ENCODE measurements around the gene GPR26.
"Not testable (repeated sequence)": the region's sequence is repeated elsewhere in the genome, so short reads cannot be mapped to it uniquely, and the experiment has no call there.

GPR26 gene

DNA sequence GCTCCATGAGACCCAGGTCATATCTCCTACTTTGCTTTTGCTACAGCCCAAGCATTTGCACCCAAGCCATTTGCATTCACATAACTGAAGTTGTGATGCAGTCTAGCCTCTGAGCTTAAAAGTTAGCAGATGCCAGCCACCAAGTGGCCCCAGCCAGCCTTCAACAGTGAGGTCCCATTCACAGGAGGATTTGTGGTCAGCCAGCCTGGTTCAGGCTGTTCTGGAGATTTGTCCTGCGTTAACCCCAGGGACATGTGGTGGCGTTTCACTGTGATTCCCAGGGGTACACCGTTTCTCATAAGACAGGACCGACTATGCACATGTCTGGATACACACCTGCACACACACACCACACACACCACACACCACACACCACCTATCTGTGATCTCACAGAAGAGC is 51.2 kb downstream of the GPR26 start:
- no peak for DNase-seq

DNA sequence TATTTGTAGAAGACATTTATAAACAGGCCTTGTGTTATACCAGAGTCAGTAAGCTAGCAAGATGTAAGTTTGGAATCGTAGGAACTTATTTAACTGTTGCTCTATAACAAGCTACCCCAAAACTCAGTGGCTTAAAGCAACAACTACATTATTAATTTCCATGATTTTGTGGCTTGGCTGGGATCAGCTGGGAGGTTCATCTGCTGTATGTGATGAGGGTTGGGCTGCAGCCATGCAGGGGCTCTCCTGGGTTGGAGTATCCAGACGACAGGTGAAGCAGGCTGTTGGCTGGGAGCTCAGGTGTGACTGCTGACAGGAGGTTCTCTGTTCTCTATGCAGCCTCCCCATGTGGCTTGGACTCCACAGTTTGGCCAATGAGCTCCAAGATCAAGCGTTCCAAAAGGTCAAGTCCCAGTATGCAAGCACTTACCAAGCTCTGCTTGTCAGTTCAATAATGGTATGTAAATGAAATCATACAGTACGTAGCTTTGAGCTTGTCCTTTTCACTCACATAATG is 52.4 kb downstream of the GPR26 start:
- no peak for DNase-seq

DNA sequence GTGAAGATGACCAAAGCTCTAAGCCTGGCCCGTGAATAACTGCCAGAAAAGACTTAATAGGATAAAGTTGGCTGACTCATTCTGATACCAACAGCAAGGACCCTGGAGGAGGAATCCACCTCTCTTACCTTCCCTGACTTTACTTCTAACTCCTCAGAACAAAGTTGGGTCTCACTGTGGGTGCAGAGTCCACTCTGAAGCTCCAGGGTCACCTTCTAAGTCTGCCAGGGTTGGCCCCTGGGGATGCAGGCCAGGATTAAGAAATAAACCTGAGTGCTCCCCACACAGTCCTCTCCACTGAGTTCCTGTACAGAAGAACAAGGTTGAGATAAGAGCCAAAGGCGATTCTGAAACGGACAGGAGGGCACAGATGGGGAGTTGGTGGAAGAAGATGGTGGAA is 54.4 kb downstream of the GPR26 start:
- no peak for DNase-seq

DNA sequence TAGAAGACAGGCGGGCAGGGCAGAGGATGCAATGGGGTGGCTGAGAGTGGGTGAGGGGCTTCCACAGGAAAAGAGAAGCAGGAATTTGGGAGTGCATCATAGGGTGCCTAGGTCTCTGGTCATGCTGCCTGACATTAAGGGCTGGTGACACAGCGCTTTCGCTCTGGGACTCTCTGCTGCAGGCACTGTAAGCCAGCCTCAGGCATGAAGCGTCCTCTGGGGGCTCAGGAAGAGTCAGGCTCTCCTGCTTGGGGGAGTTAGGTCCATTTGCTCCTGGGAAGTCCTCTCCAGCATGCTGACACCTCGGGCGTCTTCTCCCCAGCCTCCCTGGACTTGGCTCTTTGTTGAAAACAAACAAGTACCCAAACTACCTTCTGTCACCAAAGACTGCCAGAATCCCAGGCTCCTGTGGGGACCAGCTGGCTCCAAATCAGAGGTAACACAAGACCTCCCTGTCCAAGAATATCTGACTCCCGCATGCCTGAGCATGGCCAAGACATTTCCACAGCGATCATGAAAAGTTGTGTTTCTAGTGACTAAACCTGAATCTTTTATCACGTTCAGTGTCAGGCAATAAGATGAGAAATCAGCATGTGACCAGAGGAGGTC is 55.4 kb downstream of the GPR26 start:
- no peak for DNase-seq

DNA sequence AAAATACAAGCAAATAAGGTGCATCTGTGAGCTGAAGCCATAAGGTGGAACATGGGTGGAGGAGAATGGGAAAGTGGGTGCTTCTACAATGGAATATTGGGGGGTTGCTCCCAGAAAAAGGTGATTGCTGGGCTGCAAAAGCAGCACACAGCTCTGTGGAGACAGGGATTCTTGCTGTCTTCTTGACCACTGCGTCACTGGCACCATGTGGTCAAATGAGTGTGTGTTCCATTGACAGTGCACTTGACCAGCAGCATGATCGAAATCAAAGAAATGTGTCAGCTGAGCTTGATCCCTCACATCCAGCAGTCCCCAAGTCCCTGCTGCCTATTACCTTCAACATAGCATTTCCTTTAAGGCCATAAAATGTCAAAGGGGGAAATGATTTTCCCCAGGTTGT is 56.2 kb downstream of the GPR26 start:
- no peak for DNase-seq

DNA sequence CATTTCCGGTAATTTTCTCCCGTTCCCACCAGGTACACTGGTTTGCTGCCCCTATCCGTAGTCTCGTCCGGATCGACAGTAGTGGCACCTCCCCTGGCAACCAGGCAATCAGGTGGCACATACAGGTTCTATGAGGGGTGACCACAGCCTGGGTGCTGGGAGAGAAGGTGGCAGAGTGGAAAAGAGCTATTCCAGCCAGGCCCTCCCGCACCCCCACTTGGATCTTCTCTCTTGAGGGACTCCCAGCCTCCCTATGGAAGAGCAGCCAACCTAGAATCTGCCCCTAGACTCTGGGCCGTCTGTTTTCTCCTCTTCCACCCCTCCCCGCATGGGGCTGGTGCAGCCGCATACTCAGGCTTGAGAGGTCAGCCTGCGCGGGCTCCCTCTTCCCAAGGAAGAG is 58.6 kb downstream of the GPR26 start:
- DNase-seq: no peak

DNA sequence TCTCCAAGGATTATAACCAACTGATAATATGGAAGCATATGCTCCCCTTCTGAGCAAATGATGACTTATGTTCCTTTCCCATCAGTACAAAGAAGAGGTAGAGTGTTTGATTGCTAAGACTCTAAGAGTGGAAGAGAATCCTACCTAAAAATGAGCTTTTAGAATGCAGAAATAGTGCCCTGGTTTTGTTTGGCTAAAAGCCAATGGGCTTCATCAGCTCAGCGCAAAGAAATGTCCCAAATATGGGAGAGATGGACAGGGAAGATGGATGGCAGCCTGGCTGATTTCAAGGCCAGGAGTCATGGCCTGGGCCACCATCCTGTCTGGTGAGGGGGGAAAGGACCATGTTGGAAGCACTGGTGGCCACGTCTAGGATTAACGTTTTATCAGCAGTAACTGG is 60.2 kb downstream of the GPR26 start:
- no peak for DNase-seq

DNA sequence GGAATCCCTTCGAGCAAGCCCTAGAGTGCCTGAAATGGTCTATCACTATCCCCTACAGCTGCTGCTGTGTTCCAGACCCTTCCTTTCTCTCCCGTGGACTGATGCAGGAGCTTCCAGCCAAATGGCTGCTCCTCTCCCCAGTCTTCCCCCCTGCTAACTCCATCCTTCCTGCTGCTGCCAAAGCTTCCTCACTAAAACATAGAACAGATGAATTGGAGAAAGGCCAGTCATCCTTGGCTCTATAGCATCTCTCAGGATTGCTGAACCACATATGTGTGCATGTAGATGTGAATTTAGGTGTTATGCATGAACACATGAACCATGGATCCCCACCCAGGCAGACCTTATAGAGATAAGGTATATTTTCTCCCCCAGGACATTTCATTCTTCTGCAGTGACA is 60.7 kb downstream of the GPR26 start:
- DNase-seq: no peak

DNA sequence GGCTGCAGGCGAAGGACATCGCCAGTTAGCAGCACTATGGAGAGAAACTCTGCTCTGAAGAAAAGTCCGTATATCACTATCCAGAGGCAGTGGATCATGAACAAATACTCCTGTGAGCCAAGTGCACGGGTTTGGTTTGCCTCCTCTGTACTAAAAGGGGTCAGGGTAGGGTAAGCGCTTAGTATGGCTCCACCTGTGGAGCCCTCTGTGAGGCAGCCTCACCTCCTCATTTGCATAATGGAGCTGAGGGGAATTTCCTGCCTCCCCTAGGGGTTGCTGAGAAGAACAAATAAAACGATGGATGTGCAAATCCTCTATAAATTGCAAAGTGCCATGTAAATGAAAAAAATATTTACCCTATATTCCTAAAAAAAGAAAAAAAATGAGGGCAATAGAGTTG is 63.4 kb downstream of the GPR26 start:
- DNase-seq: no peak

DNA sequence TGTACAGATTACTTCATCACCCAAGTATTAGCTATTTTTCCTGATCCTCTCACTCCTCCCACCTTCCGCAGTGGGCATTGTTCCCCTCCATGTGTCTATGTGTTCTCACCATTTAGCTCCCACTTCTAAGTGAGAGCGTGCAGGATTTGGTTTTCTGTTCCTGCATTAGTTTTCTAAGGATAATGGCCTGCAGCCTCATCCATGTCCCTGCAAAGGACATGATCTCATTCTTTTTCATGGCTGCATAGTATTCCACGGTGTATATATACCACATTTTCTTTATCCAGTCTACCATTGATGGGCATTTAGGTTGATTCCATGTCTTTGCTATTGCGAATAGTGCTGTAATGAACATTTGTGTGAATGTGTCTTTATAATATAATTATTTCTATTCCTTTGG is 70.8 kb downstream of the GPR26 start:
- DNase-seq: not testable (repeated sequence)

DNA sequence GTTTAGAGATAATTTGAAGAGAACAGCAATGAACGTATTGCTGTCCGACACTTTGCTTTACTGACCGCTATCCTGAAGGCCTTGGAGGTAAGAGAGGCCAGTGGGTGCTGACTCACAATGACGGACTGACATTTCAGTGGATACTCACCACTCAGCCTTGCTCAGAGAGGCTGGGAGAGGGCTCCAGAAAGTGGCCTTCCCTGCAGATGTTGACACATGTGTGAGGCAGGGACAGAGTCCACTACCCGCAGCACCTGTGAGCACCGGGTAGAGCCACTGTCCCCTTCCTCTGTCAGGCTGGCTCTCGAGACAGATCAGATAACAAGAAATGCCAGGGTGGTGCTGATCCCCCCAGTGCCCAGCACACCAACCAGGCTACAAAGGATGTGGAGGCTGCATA is 75.0 kb downstream of the GPR26 start:
- no peak for DNase-seq

DNA sequence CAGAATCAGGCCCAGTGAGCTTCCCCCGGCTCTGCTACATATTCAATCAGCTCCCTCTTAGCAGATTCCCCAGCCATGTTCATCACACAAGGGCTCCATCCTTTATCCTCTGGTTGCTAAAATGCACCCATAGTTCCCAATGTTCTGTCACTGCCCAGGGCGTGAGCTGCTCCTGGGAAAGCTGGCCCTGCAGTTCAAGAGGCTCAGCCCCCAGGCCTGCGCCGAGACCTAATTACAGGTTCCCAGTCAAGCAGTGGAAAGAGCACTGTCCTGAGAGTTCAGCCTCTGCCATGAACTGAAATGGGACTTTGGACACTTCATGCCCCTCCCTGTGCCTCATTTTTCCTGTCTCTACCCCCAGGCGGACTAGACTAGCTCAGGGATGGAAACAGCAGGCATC is 75.6 kb downstream of the GPR26 start:
- DNase-seq: no peak

DNA sequence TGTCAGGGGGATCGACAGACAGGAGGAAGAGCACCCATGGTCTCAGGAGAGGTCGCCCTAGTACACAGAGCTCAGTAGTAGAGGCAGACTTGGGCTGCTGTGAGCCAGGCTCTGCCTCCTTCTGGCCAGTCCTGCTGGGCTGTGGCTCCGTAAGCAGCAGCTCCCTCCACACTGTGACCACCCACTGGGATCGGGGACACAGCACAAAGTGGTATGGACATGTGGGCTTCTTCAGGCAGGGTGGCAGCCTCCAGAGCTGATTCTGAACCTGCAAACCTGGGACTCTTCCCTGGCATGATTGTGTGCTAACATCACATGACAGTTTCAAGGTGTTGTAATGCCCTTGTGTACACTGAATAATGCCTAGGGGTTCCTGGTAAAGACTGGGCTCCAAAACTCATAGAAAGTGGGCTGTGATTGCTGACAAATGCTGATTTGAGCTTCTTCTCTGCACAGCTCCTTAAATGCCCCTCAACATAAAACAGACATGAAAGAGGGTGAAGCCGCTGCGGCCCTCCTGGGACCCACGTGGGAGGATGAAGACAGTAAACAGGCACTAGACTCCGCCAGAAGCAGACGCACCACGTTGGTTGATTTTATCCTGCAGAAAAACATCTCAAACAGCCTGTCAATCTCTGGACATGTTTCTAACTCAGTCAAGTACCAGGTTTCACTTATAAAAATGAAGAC is 76.7 kb downstream of the GPR26 start:
- no peak for DNase-seq

DNA sequence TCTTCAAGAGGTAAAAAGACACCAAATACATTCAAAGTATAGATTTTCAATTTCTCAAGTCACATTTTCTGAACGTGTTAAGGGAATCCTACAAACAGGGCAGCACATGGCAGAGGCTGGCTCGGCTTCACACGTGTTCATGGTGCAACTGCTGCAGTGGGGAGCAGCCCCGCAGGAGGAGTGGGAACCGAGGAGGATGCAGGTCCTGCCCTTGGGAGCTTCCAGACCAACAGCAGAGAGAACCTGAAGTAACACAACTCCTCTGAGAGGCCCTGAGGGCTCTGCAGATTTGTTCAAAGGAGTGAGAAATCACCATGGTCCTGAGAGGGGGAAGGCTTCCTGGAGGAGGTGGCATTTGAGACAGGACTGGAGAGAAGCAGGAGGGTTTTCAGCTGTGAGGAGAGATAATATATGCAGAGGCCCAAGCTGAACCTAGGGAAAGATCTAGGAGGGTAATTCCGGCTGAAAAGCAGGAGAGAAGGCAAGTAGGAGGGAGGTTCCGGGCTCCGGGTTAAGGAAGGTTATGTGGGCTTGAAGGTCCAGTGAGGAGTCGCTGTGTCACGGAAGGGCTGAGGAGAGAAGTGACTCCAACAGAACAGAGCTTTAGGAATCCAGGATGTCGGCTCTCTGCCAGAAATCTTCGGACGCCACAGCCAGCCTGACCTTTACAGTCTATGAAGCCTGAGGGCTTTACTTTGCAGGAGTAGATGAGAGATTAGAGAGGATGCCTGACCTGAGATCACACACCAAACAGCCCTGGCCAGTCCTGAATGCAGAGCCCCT is 77.5 kb downstream of the GPR26 start:
- no peak for DNase-seq

DNA sequence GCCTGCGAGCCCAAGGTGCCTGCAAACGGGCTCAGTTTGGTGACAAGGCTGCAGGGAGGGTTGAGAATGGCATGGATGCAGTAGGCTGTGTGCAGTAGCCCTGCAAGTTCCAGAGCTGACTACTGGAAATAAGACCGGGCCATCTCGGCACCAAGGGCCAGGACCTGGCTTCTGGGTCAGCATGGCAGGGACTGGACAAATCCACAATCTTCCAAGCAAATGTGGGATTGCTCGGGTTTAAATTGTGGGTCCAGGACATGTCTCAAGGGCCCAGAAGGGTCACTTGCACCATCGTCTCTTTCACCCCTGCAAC is 78.0 kb downstream of the GPR26 start:
- DNase-seq: no peak

All from CD4-positive, alpha-beta T cell treated with Interleukin-12 subunit alpha and Interleukin-12 subunit beta, for 1 hour (primary cell).